Measurements from ENCODE around the gene KRTAP4-16.
"Not testable (repeated sequence)": the region's sequence is repeated elsewhere in the genome, so short reads cannot be mapped to it uniquely, and the experiment has no call there.

GRCh38 chr17:41105347-41105746, 3.3 kb upstream of the KRTAP4-16 start, which contains the start of gene KRTAP4-9:
- not testable (repeated sequence) for TF ChIP-seq CTCF (IDR thresholded peaks at IDR 0.05); EZH2 (IDR thresholded peaks at IDR 0.05; ENCODE audit: borderline replicate concordance, insufficient read depth, low read depth, low read length, poor library complexity, severe bottlenecking)

Data from B cell (primary cell).